ENCODE results near the gene TMEM87B. TPM values are rescaled to one million over a fixed set of nuclear protein-coding genes. Genes with fewer than 3 reads are reported as not detected.
A peak's percentile ranks its signal among the peaks of the same experiment; 100 is the strongest.
"Not testable (repeated sequence)": the region's sequence is repeated elsewhere in the genome, so short reads cannot be mapped to it uniquely, and the experiment has no call there.

TMEM87B gene
- total RNA-seq, 2 experiments from 2014 or later = 13.3 to 16.9 TPM

DNA sequence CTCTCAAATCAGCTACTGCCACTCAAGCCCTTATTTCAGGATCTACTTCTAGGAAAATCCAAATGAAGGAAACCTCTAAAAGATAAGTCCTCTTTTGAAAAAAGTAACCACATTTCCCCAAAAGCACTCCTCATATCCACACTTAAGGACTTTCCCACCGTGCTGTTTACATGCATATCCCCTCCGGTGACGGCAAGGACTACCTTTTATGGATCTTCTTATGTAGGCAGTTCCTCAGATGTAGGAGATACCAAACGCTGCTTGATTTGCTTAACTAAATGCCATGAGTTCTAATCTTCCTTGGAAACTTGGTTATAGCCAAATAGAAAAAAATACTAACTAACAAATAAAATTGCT lies 6.9 kb upstream of the TMEM87B start:
- H3K4me3 Mint-ChIP-seq = no peak overlapping the region
- H3K27me3 Mint-ChIP-seq = no peaks in the 10 kb centered on the region
- peaks cover 3% of the 10 kb centered on the region for H3K9me3 Mint-ChIP-seq
- DNase-seq = no peak
- H3K4me1 Mint-ChIP-seq = no peaks in the 10 kb centered on the region
- H3K36me3 Mint-ChIP-seq = no peaks in the 10 kb centered on the region
- no peak overlapping the region for H3K27ac Mint-ChIP-seq

- peaks cover 6% of the 10 kb centered on the region for H3K4me1 Mint-ChIP-seq
- no peaks in the 10 kb centered on the region for H3K27me3 Mint-ChIP-seq
- no peak for DNase-seq
- no peak overlapping the region for H3K4me3 Mint-ChIP-seq
- no peak overlapping the region for H3K27ac Mint-ChIP-seq
- H3K9me3 Mint-ChIP-seq = peaks cover 3% of the 10 kb centered on the region
- H3K36me3 Mint-ChIP-seq = no peaks in the 10 kb centered on the region
These were observed 6.2 kb upstream of the TMEM87B start for GRCh38 chr2:112048887-112049286.

DNA sequence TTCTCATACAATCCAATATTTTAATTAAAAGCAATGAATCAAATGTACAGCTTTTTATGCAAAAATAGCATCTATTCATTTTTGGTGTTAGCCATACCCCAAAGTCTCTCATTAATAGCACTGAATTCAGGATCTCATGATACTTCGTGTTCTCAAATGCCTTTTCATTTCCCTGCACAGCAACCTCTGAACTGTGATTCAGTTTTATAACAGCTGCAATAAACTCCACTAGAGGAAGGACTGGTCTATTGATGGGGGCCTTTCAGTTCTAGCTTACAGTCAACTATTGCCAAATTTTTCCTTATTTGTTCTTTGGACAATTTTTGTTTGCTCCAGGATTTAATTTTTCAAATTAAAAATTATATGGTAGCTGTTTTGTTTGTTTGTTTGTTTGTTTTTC lies 4.8 kb upstream of the TMEM87B start:
- DNase-seq = no peak
- peaks cover under 1% of the 10 kb centered on the region for H3K9me3 Mint-ChIP-seq
- H3K36me3 Mint-ChIP-seq = no peaks in the 10 kb centered on the region
- peaks cover 7% of the 10 kb centered on the region for H3K4me1 Mint-ChIP-seq
- no peak overlapping the region for H3K4me3 Mint-ChIP-seq
- H3K27me3 Mint-ChIP-seq = no peaks in the 10 kb centered on the region
- no peak overlapping the region for H3K27ac Mint-ChIP-seq

- Mint-ChIP-seq H3K4me3 (peak overlapping the region; percentile 95), H3K27me3 (no peaks in the 10 kb centered on the region), H3K27ac (peak overlapping the region; percentile 98), H3K4me1 (peaks cover 31% of the 10 kb centered on the region), H3K9me3 (no peaks in the 10 kb centered on the region), H3K36me3 (peaks cover 12% of the 10 kb centered on the region)
- peak; percentile 98 for DNase-seq
These were observed 887 bp upstream of the TMEM87B start for GRCh38 chr2:112053917-112054846.

- H3K27me3 Mint-ChIP-seq = no peaks in the 10 kb centered on the region
- peak; percentile 45 for DNase-seq
- H3K27ac Mint-ChIP-seq = peak overlapping the region; percentile 94
These were observed 909 bp downstream of the TMEM87B start for GRCh38 chr2:112055730-112056625.

DNA sequence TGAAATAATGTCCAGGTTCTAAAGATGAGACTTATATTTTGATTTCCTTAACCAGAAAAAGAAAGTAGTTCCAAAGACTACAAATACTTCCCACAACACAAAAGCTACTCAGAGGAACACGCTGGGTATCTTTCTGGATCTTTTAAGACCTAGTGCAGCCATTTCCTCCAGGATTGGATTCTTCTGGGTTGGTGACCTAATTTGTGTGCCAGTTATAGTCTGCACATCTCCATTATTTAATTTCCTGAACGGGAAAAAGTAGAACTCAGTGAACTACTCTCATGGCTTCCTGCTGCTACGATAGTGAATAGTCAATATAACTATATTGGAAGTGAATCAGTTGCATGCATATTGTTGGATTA lies 1.5 kb downstream of the TMEM87B start:
- Mint-ChIP-seq H3K27me3 (no peaks in the 10 kb centered on the region), H3K4me3 (peak overlapping the region; percentile 87), H3K4me1 (peaks cover 36% of the 10 kb centered on the region), H3K9me3 (no peaks in the 10 kb centered on the region), H3K36me3 (peaks cover 22% of the 10 kb centered on the region), H3K27ac (peak overlapping the region; percentile 94)
- DNase-seq = no peak

More at GRCh38 chr2:112055730-112056625, 909 bp downstream of the TMEM87B start:
- H3K36me3 Mint-ChIP-seq = peaks cover 16% of the 10 kb centered on the region
- H3K9me3 Mint-ChIP-seq = no peaks in the 10 kb centered on the region
- peaks cover 32% of the 10 kb centered on the region for H3K4me1 Mint-ChIP-seq
- peak overlapping the region; percentile 87 for H3K4me3 Mint-ChIP-seq

GRCh38 chr2:112059671-112060070 lies 4.6 kb downstream of the TMEM87B start:
- Mint-ChIP-seq H3K36me3 (peaks cover 51% of the 10 kb centered on the region), H3K9me3 (peaks cover 16% of the 10 kb centered on the region), H3K27me3 (no peaks in the 10 kb centered on the region), H3K4me3 (no peak overlapping the region), H3K27ac (no peak overlapping the region), H3K4me1 (peaks cover 54% of the 10 kb centered on the region)
- DNase-seq = no peak

DNA sequence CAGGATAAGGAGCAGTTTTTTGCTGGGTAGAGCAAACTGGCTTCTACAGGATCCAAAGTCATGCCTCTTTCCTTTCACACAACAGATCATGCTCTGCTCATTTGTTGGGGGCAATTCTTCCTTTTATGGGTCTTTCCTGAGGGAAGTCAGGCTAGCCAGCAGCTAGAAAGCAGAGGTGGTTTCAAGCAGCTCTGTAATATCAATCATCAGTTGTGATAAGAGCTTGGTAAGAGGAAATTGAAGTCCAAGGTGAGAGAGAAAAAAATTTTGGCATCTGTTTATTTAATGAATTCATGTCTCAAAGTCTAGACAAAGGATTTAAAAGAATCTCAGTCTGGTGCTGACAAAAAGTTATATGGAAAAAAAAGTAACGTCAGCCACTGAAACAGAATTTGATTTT lies 6.2 kb downstream of the TMEM87B start:
- Mint-ChIP-seq H3K9me3 (peaks cover 20% of the 10 kb centered on the region), H3K27me3 (no peaks in the 10 kb centered on the region), H3K36me3 (peaks cover 62% of the 10 kb centered on the region), H3K4me1 (peaks cover 62% of the 10 kb centered on the region), H3K4me3 (no peak overlapping the region), H3K27ac (peak overlapping the region; percentile 30)
- DNase-seq = no peak

GRCh38 chr2:112061840-112062239 lies 6.8 kb downstream of the TMEM87B start:
- DNase-seq = no peak
- Mint-ChIP-seq H3K4me1 (peaks cover 59% of the 10 kb centered on the region), H3K27ac (no peak overlapping the region), H3K9me3 (peaks cover 20% of the 10 kb centered on the region), H3K4me3 (no peak overlapping the region), H3K36me3 (peaks cover 63% of the 10 kb centered on the region), H3K27me3 (no peaks in the 10 kb centered on the region)

DNA sequence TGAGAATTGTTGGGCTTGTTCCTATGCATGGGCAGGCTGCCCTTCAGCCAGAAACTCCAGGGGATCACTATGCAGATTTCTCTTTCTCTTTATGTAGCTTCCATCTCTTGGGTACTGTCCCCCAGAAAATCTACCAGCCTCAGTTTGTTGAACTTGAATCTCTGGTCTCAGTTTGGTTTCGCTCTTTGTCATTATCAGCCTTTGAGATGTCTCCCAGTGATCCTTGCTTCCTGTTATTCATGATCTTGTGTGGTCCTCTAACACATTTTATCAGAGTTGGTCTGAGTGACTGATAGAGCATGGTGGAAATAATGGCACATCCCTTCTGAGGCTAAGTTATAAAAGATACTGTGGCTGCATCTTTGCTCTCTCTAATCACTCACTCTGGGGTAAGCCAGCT lies 7.8 kb downstream of the TMEM87B start:
- no peaks in the 10 kb centered on the region for H3K27me3 Mint-ChIP-seq
- H3K27ac Mint-ChIP-seq = peak overlapping the region; percentile 56
- H3K4me3 Mint-ChIP-seq = no peak overlapping the region
- H3K4me1 Mint-ChIP-seq = peaks cover 51% of the 10 kb centered on the region
- DNase-seq = no peak
- H3K36me3 Mint-ChIP-seq = peaks cover 72% of the 10 kb centered on the region
- peaks cover 20% of the 10 kb centered on the region for H3K9me3 Mint-ChIP-seq

DNA sequence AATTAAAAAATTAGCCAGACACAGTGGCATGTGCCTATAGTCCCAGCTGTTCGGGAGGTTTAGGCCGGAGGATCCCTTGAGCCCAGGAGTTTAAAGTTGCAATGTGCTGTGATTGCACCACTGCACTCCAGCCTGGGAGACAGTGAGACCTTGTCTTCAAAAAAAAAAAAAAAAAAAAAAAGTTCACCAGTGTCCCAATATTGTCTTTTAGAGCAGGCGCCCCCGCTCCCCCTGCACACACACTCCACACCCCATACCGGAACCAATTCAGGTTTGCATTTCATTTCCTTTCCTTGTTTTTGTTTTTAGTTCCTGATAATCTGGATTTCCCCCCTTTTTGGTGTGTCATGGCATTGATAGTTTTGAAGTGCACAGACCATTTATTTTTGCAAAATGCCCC lies 10.4 kb downstream of the TMEM87B start:
- Mint-ChIP-seq H3K27me3 (no peaks in the 10 kb centered on the region), H3K4me1 (peaks cover 45% of the 10 kb centered on the region), H3K27ac (peak overlapping the region; percentile 68), H3K9me3 (peaks cover 23% of the 10 kb centered on the region), H3K36me3 (peaks cover 84% of the 10 kb centered on the region), H3K4me3 (peak overlapping the region; percentile 16)
- DNase-seq = no peak

DNA sequence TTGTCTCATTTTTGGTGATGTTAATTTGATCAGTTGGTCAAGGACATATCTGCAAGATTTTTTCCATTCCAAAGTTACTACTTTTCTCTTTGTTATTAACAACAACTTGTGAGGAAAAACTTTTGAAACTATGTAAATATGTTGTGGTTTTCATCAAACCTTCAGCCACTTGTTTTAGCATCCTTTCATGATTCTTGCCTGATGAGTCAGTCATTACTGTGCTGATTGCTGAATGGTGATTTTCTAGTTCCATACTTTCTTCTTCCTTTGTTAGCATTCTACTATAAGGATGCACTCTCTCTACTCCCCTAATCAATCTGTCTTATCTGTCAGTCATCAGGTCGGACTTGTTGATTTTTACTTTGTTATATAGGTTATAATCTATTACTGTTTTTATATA lies 10.9 kb downstream of the TMEM87B start:
- DNase-seq = no peak
- H3K27ac Mint-ChIP-seq = peak overlapping the region; percentile 68
- peaks cover 23% of the 10 kb centered on the region for H3K9me3 Mint-ChIP-seq
- H3K4me1 Mint-ChIP-seq = peaks cover 45% of the 10 kb centered on the region
- H3K4me3 Mint-ChIP-seq = no peak overlapping the region
- peaks cover 86% of the 10 kb centered on the region for H3K36me3 Mint-ChIP-seq
- no peaks in the 10 kb centered on the region for H3K27me3 Mint-ChIP-seq

- peaks cover 46% of the 10 kb centered on the region for H3K4me1 Mint-ChIP-seq
- peaks cover 85% of the 10 kb centered on the region for H3K36me3 Mint-ChIP-seq
- not testable (repeated sequence) for DNase-seq, H3K27ac Mint-ChIP-seq, H3K4me3 Mint-ChIP-seq, H3K27me3 Mint-ChIP-seq
- peaks cover 19% of the 10 kb centered on the region for H3K9me3 Mint-ChIP-seq
These were observed 14.7 kb downstream of the TMEM87B start for GRCh38 chr2:112069794-112070193.

- Mint-ChIP-seq H3K27ac (peak overlapping the region; percentile 73), H3K36me3 (peaks cover 61% of the 10 kb centered on the region), H3K9me3 (peaks cover 15% of the 10 kb centered on the region), H3K4me1 (peaks cover 47% of the 10 kb centered on the region), H3K4me3 (no peak overlapping the region), H3K27me3 (no peaks in the 10 kb centered on the region)
- no peak for DNase-seq
These were observed 18.8 kb downstream of the TMEM87B start for GRCh38 chr2:112073875-112074274.

GRCh38 chr2:112074506-112074905 lies 19.4 kb downstream of the TMEM87B start:
- no peaks in the 10 kb centered on the region for H3K27me3 Mint-ChIP-seq
- H3K4me3 Mint-ChIP-seq = no peak overlapping the region
- no peak for DNase-seq
- H3K27ac Mint-ChIP-seq = peak overlapping the region; percentile 73
- H3K9me3 Mint-ChIP-seq = peaks cover 12% of the 10 kb centered on the region
- H3K4me1 Mint-ChIP-seq = peaks cover 44% of the 10 kb centered on the region
- peaks cover 59% of the 10 kb centered on the region for H3K36me3 Mint-ChIP-seq
